ENCODE results near the gene TNFSF13.

TNFSF13 gene, protein sequence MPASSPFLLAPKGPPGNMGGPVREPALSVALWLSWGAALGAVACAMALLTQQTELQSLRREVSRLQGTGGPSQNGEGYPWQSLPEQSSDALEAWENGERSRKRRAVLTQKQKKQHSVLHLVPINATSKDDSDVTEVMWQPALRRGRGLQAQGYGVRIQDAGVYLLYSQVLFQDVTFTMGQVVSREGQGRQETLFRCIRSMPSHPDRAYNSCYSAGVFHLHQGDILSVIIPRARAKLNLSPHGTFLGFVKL

GRCh38 chr17:7558544-7559319, at the start of gene TNFSF13:
Gene TNFSF13 (plus strand): TSS chr17:7558750. CDS start chr17:7559040, 290 bp downstream.
- TF ChIP-seq, protein P1, sequence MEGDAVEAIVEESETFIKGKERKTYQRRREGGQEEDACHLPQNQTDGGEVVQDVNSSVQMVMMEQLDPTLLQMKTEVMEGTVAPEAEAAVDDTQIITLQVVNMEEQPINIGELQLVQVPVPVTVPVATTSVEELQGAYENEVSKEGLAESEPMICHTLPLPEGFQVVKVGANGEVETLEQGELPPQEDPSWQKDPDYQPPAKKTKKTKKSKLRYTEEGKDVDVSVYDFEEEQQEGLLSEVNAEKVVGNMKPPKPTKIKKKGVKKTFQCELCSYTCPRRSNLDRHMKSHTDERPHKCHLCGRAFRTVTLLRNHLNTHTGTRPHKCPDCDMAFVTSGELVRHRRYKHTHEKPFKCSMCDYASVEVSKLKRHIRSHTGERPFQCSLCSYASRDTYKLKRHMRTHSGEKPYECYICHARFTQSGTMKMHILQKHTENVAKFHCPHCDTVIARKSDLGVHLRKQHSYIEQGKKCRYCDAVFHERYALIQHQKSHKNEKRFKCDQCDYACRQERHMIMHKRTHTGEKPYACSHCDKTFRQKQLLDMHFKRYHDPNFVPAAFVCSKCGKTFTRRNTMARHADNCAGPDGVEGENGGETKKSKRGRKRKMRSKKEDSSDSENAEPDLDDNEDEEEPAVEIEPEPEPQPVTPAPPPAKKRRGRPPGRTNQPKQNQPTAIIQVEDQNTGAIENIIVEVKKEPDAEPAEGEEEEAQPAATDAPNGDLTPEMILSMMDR (conservative IDR thresholded peaks at IDR 0.05; ENCODE audit: control insufficient read depth, insufficient read depth, low read depth, low read length), result no peak
- no peak for DNase-seq (ENCODE audit: low read depth)
- H3K4me3 ChIP-seq (ENCODE audit: control insufficient read depth, low read depth, low read length), result peak within 1 kb of the TSS; percentile 7

DNA sequence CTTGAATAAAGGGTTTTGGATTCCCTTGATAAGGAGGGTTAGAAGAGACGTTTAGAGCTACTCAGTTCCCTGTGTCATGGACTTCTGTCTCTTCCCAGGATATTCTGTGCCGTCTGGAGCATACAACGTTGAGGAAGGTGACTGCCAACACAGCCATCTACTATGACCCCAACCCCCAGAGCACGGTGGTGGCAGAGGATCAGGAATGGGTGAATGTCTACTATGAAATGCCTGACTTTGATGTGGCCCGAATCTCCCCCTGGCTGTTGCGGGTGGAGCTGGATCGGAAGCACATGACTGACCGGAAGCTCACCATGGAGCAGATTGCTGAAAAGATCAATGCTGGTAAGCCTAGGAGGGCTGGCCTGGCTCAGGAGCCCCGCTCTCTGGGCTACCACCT, 49.7 kb upstream of the TNFSF13 start:
- H3K4me3 ChIP-seq (ENCODE audit: control insufficient read depth, low read depth, low read length), result no peak overlapping the region
- DNase-seq (ENCODE audit: low read depth), result no peak
- TF ChIP-seq, protein P1 (conservative IDR thresholded peaks at IDR 0.05; ENCODE audit: control insufficient read depth, insufficient read depth, low read depth, low read length), result no peak

DNA sequence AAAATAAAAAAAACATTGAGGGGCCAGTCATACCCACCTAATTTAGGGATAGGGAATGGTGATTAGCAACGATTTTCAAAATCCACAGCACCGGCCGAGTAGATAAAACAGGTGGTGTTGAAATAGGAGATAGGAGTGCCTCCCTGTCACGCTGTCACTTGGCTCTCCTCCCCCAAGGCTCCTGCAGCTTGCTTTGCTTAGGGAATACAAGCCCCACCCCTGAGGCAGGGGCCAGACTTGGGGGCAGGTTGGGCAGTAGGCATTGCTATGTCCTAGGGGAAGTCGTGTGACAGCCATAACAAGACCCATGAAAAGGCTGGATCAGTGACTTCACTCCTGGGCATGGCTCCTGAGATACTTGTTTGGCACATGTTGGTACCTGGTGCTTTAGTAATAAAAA, 48.6 kb upstream of the TNFSF13 start:
- DNase-seq (ENCODE audit: low read depth), result no peak
- no peak overlapping the region for H3K4me3 ChIP-seq (ENCODE audit: control insufficient read depth, low read depth, low read length)
- TF ChIP-seq, protein P1 (conservative IDR thresholded peaks at IDR 0.05; ENCODE audit: control insufficient read depth, insufficient read depth, low read depth, low read length), result no peak

DNA sequence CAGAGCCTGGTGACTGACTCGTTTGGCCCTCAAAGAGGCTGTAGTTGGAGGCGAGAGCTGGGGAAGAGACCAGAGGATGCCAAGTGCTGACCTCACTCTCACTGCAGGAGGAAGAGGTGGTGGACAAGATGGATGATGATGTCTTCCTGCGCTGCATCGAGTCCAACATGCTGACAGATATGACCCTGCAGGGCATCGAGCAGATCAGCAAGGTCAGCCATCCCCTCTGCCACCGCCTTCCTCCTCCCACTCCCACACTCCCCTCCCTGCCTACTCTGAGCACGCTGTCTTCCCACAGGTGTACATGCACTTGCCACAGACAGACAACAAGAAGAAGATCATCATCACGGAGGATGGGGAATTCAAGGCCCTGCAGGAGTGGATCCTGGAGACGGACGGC, 47.4 kb upstream of the TNFSF13 start:
- no peak overlapping the region for H3K4me3 ChIP-seq (ENCODE audit: control insufficient read depth, low read depth, low read length)
- TF ChIP-seq, protein P1 (conservative IDR thresholded peaks at IDR 0.05; ENCODE audit: control insufficient read depth, insufficient read depth, low read depth, low read length), result no peak
- peak; percentile 67 for DNase-seq (ENCODE audit: low read depth)

DNA sequence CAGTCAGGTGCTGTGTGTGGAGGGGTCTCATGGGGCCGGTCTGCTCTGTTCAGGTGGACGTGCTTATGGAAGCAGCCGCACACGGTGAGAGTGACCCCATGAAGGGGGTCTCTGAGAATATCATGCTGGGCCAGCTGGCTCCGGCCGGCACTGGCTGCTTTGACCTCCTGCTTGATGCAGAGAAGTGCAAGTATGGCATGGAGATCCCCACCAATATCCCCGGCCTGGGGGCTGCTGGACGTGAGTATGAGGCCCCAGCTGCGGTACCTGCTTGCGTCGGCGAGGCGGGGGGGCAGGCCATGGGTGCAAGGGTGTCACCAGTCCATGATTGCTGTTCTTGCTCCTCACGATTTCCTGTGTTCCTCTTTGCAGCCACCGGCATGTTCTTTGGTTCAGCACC, 46.4 kb upstream of the TNFSF13 start:
- H3K4me3 ChIP-seq (ENCODE audit: control insufficient read depth, low read depth, low read length), result no peak overlapping the region
- DNase-seq (ENCODE audit: low read depth), result no peak
- TF ChIP-seq, protein P1 (conservative IDR thresholded peaks at IDR 0.05; ENCODE audit: control insufficient read depth, insufficient read depth, low read depth, low read length), result no peak

- TF ChIP-seq, protein P1 (conservative IDR thresholded peaks at IDR 0.05; ENCODE audit: control insufficient read depth, insufficient read depth, low read depth, low read length), result no peak
- no peak overlapping the region for H3K4me3 ChIP-seq (ENCODE audit: control insufficient read depth, low read depth, low read length)
- DNase-seq (ENCODE audit: low read depth), result no peak
These were observed 45.6 kb upstream of the TNFSF13 start for GRCh38 chr17:7512824-7513540.

All from fibroblast of mammary gland (primary cell).